ENCODE measurements around the gene FBXL5.

GRCh38 chr4:15657366-15657765 is 2.2 kb upstream of the FBXL5 start:
- TF ChIP-seq, protein P1, sequence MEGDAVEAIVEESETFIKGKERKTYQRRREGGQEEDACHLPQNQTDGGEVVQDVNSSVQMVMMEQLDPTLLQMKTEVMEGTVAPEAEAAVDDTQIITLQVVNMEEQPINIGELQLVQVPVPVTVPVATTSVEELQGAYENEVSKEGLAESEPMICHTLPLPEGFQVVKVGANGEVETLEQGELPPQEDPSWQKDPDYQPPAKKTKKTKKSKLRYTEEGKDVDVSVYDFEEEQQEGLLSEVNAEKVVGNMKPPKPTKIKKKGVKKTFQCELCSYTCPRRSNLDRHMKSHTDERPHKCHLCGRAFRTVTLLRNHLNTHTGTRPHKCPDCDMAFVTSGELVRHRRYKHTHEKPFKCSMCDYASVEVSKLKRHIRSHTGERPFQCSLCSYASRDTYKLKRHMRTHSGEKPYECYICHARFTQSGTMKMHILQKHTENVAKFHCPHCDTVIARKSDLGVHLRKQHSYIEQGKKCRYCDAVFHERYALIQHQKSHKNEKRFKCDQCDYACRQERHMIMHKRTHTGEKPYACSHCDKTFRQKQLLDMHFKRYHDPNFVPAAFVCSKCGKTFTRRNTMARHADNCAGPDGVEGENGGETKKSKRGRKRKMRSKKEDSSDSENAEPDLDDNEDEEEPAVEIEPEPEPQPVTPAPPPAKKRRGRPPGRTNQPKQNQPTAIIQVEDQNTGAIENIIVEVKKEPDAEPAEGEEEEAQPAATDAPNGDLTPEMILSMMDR (IDR thresholded peaks at IDR 0.05; ENCODE audit: low read depth, low read length, missing input control) = no peak
- TF ChIP-seq TAF1 (conservative IDR thresholded peaks at IDR 0.05) (no peak), MAX (IDR thresholded peaks at IDR 0.05) (no peak), RAD21 (IDR thresholded peaks at IDR 0.05) (no peak), SP1 (IDR thresholded peaks at IDR 0.05) (no peak)
- TF ChIP-seq, protein P2, sequence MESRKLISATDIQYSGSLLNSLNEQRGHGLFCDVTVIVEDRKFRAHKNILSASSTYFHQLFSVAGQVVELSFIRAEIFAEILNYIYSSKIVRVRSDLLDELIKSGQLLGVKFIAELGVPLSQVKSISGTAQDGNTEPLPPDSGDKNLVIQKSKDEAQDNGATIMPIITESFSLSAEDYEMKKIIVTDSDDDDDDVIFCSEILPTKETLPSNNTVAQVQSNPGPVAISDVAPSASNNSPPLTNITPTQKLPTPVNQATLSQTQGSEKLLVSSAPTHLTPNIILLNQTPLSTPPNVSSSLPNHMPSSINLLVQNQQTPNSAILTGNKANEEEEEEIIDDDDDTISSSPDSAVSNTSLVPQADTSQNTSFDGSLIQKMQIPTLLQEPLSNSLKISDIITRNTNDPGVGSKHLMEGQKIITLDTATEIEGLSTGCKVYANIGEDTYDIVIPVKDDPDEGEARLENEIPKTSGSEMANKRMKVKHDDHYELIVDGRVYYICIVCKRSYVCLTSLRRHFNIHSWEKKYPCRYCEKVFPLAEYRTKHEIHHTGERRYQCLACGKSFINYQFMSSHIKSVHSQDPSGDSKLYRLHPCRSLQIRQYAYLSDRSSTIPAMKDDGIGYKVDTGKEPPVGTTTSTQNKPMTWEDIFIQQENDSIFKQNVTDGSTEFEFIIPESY (IDR thresholded peaks at IDR 0.05) = no peak
- TF ChIP-seq, protein P3, sequence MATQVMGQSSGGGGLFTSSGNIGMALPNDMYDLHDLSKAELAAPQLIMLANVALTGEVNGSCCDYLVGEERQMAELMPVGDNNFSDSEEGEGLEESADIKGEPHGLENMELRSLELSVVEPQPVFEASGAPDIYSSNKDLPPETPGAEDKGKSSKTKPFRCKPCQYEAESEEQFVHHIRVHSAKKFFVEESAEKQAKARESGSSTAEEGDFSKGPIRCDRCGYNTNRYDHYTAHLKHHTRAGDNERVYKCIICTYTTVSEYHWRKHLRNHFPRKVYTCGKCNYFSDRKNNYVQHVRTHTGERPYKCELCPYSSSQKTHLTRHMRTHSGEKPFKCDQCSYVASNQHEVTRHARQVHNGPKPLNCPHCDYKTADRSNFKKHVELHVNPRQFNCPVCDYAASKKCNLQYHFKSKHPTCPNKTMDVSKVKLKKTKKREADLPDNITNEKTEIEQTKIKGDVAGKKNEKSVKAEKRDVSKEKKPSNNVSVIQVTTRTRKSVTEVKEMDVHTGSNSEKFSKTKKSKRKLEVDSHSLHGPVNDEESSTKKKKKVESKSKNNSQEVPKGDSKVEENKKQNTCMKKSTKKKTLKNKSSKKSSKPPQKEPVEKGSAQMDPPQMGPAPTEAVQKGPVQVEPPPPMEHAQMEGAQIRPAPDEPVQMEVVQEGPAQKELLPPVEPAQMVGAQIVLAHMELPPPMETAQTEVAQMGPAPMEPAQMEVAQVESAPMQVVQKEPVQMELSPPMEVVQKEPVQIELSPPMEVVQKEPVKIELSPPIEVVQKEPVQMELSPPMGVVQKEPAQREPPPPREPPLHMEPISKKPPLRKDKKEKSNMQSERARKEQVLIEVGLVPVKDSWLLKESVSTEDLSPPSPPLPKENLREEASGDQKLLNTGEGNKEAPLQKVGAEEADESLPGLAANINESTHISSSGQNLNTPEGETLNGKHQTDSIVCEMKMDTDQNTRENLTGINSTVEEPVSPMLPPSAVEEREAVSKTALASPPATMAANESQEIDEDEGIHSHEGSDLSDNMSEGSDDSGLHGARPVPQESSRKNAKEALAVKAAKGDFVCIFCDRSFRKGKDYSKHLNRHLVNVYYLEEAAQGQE (IDR thresholded peaks at IDR 0.05) = no peak

Measured in liver (tissue), 3 donors.